ENCODE results near the gene TRIM40. TPM values are rescaled to one million over a fixed set of nuclear protein-coding genes. Genes with fewer than 3 reads are reported as not detected.

The TRIM40 gene
- total RNA-seq, 1 experiment from 2014 or later = not detected

DNA sequence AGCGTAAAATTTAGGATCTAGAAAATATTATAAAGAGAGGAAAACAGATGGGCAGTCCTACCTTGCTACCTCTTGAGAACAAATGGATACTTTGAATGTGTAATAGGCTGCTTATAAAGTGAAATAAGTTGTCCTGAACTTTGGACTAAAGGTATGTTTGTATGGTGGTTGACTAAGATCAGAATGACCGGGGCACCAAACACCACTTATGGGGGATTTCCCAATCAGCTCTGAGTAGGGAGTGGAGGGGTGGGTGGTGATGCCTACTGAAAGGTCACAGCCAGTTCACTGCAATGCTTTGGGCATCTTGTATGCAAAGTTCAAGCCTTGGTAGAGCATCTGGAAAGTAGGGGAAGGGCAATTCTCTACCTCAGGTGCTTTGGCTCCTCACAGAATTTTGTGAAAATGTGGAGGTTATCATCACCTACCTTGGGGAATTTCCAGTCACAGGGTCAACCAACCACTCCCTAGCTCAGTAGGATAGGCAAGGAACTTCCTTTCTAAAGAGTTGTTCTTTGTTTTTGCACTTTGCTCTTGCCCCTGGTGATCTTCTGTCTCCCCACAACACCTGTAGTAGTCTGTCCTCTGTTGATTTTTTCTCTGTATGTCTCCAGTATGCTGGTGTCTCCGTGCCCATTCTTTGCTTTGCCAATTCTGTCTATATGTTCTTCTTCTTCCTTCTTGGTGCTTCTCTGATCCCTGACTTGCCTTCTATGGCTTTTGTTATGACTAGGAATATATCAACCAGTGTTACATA, 22.8 kb upstream of the TRIM40 start, which contains the start of gene TRIM31:
TRIM31 (minus strand) TSS at position 88 of the 757 bp plus-strand sequence. CDS start 285 bp downstream, outside the sequence.
- Histone ChIP-seq H3K9me3 (ENCODE audit: control insufficient read depth in 1 of 2, insufficient read depth in 1 of 2, low read depth in 1 of 2, low read length in 2 of 2) (no peaks in the 10 kb centered on the region), H3K27ac (ENCODE audit: low read depth, low read length) (no peak within 1 kb of the TSS), H3K9ac (ENCODE audit: low read length) (no peak within 1 kb of the TSS), H2AFZ (ENCODE audit: low read depth, low read length, poor library complexity, severe bottlenecking) (no peak within 1 kb of the TSS), H3K36me3 (ENCODE audit: control insufficient read depth in 1 of 2, insufficient read depth in 2 of 2, low read length in 2 of 2) (no peaks in the 10 kb centered on the region), H3K27me3 (ENCODE audit: insufficient read depth, low read length) (no peaks in the 10 kb centered on the region), H3K79me2 (ENCODE audit: insufficient read depth, low read length) (no peaks in the 10 kb centered on the region), H3K9me2 (ENCODE audit: insufficient read depth) (no peaks in the 10 kb centered on the region), H3K4me1 (ENCODE audit: control insufficient read depth in 1 of 2, insufficient read depth in 2 of 2, low read length in 2 of 2) (no peaks in the 10 kb centered on the region; a peak in 1 of 4 replicates), H3K4me2 (ENCODE audit: low read length) (no peak within 1 kb of the TSS), H4K20me1 (ENCODE audit: insufficient read depth) (no peaks in the 10 kb centered on the region), H3K4me3 (replicated peaks in 1 of 2; ENCODE audit: low read depth in 1 of 2, low read length in 2 of 2) (no peak within 1 kb of the TSS)
- DNase-seq (ENCODE audit: low read depth, low spot score) (no peak), ATAC-seq (no peak)
- BruUV-seq (replicated peaks) = no TSS peak
- CTCF ChIA-PET = no interaction called here
- RAD21 ChIA-PET (ENCODE audit: low non-redundant PET in 1 of 2, low total read pairs in 2 of 2, uncharacterized antibody in 2 of 2, unreplicated experiment in 2 of 2) = no interaction called here
- intact Hi-C loops (cut with micrococcal nuclease) = no loop called here
- TF ChIP-seq EZH2 (IDR thresholded peaks at IDR 0.05) = no peak
- no peak for TF ChIP-seq EGR1 (IDR thresholded peaks at IDR 0.05; ENCODE audit: low read depth)
- no peak for TF ChIP-seq TCF7L2 (IDR thresholded peaks at IDR 0.05; ENCODE audit: borderline replicate concordance, extremely low read depth, insufficient read depth, insufficient read length)
- no peak for TF ChIP-seq JUND (IDR thresholded peaks at IDR 0.05)
- TF ChIP-seq, protein P1, sequence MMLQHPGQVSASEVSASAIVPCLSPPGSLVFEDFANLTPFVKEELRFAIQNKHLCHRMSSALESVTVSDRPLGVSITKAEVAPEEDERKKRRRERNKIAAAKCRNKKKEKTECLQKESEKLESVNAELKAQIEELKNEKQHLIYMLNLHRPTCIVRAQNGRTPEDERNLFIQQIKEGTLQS (IDR thresholded peaks at IDR 0.05) = no peak
- POLR2A ChIA-PET = no interaction called here

DNA sequence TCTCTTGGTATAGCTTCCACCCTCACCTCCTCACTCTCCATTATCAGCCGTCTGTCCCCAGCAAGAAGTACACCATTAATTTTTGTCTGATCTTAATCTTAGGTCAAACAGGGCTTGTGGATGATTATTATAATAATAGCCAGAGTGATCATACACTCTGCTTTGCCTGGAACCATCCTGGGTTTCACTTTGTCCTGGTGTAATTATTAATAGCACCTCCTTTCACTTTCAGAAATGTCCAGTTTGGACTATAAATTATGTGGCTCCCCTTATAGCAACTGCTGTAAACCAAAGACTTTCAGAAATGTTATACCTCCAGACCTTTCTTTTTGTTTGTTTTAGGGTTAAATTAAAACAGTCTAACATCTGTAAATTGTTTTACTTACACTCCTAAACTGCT, 22.1 kb upstream of the TRIM40 start:
- Histone ChIP-seq H3K4me1 (ENCODE audit: control insufficient read depth in 1 of 2, insufficient read depth in 2 of 2, low read length in 2 of 2) (peaks cover 0 to 6% of the 10 kb centered on the region in 2 experiments; a peak in 3 of 4 replicates), H3K27me3 (ENCODE audit: insufficient read depth, low read length) (no peaks in the 10 kb centered on the region), H3K4me3 (replicated peaks in 1 of 2; ENCODE audit: low read depth in 1 of 2, low read length in 2 of 2) (no peak overlapping the region), H3K4me2 (ENCODE audit: low read length) (no peak overlapping the region), H3K36me3 (ENCODE audit: control insufficient read depth in 1 of 2, insufficient read depth in 2 of 2, low read length in 2 of 2) (no peaks in the 10 kb centered on the region), H2AFZ (ENCODE audit: low read depth, low read length, poor library complexity, severe bottlenecking) (no peak overlapping the region), H3K9me3 (ENCODE audit: control insufficient read depth in 1 of 2, insufficient read depth in 1 of 2, low read depth in 1 of 2, low read length in 2 of 2) (no peaks in the 10 kb centered on the region), H4K20me1 (ENCODE audit: insufficient read depth) (no peaks in the 10 kb centered on the region), H3K9ac (ENCODE audit: low read length) (no peak overlapping the region), H3K79me2 (ENCODE audit: insufficient read depth, low read length) (no peaks in the 10 kb centered on the region), H3K27ac (ENCODE audit: low read depth, low read length) (no peak overlapping the region), H3K9me2 (ENCODE audit: insufficient read depth) (no peaks in the 10 kb centered on the region)
- DNase-seq (ENCODE audit: low read depth, low spot score) (no peak), ATAC-seq (no peak)
- ChIA-PET CTCF (no interaction called here), POLR2A (no interaction called here), RAD21 (ENCODE audit: low non-redundant PET in 1 of 2, low total read pairs in 2 of 2, uncharacterized antibody in 2 of 2, unreplicated experiment in 2 of 2) (no interaction called here)
- BruUV-seq (replicated peaks) = no TSS peak
- intact Hi-C loops (cut with micrococcal nuclease) = no loop called here
- TF ChIP-seq ZFX (IDR thresholded peaks at IDR 0.05) = no peak
- TF ChIP-seq ELF1 (IDR thresholded peaks at IDR 0.05; ENCODE audit: borderline replicate concordance, low read depth) = no peak
- no peak for TF ChIP-seq SIN3A (IDR thresholded peaks at IDR 0.05; ENCODE audit: low read depth)
- no peak for TF ChIP-seq FOSL1 (IDR thresholded peaks at IDR 0.05; ENCODE audit: low read depth)
- no peak for TF ChIP-seq TCF7L2 (IDR thresholded peaks at IDR 0.05; ENCODE audit: borderline replicate concordance, extremely low read depth, insufficient read depth, insufficient read length)
- TF ChIP-seq POLR2A (IDR thresholded peaks at IDR 0.05; ENCODE audit: borderline replicate concordance, extremely low read depth, insufficient read depth, insufficient read length) = no peak
- no peak for TF ChIP-seq SRF (IDR thresholded peaks at IDR 0.05; ENCODE audit: low read depth)
- no peak for TF ChIP-seq EZH2phosphoT487 (IDR thresholded peaks at IDR 0.05; ENCODE audit: borderline replicate concordance)
- TF ChIP-seq, protein P2, sequence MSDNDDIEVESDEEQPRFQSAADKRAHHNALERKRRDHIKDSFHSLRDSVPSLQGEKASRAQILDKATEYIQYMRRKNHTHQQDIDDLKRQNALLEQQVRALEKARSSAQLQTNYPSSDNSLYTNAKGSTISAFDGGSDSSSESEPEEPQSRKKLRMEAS (IDR thresholded peaks at IDR 0.05) = no peak
- TF ChIP-seq ZNF274 (IDR thresholded peaks at IDR 0.05; ENCODE audit: low read depth, low read length) = no peak
- no peak for TF ChIP-seq RAD21 (IDR thresholded peaks at IDR 0.05; ENCODE audit: low read depth)
- TF ChIP-seq, protein P3, sequence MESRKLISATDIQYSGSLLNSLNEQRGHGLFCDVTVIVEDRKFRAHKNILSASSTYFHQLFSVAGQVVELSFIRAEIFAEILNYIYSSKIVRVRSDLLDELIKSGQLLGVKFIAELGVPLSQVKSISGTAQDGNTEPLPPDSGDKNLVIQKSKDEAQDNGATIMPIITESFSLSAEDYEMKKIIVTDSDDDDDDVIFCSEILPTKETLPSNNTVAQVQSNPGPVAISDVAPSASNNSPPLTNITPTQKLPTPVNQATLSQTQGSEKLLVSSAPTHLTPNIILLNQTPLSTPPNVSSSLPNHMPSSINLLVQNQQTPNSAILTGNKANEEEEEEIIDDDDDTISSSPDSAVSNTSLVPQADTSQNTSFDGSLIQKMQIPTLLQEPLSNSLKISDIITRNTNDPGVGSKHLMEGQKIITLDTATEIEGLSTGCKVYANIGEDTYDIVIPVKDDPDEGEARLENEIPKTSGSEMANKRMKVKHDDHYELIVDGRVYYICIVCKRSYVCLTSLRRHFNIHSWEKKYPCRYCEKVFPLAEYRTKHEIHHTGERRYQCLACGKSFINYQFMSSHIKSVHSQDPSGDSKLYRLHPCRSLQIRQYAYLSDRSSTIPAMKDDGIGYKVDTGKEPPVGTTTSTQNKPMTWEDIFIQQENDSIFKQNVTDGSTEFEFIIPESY (IDR thresholded peaks at IDR 0.05; ENCODE audit: extremely low read depth, insufficient replicate concordance, low read length) = no peak

Data from HCT116 (cell line).